PC-3 (cell line): ENCODE results near the gene BACE2.
A peak's percentile ranks its signal among the peaks of the same experiment; 100 is the strongest.

Experiments
- EZH2 ChIP-seq: fragments of 300-600 bp; sonication (generic); IDR thresholded peaks from one replicate; pipeline ENCODE4 v1.6.1; 2017; ENCODE audit warnings: antibody characterized with exemption, mild to moderate bottlenecking, low read length; ENCODE audit not compliant: unreplicated experiment
- TF ChIP-seq, protein P1 (sequence below): fragments of 300-600 bp; sonication (generic); conservative IDR thresholded peaks from 2 replicates; pipeline ENCODE4 v1.5.1; 2017; ENCODE audit warnings: antibody characterized with exemption, low read depth, mild to moderate bottlenecking, low read length

DNA sequence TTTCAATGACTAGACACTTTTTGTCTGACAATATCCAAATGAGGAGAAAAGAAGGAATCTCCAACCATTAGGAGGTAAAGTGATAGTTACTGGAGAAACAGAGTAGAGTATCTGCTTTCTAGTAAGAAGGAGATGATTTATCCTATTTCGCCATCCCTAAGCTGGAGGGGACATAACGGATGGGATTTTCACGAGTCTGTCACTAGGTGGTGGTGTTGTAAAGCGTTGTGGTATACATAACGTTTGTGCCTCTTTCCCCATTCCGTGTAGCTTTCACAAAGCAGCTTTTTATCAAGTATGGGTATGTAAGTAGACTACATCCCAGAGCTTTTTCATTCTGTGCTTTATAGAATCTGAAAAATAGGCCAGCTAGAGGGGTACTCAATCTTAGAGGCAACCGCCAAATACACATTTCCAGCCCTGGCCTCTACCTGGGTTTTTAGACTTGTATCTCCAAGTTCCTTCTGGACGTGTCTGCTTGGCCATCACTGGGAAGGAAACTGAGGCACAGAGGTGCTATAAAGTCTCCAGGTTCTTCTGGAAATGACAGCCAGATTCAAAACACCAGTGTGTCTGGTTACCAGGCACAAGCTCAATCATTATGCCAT is 115.4 kb downstream of the BACE2 start:
- TF ChIP-seq, protein P1, sequence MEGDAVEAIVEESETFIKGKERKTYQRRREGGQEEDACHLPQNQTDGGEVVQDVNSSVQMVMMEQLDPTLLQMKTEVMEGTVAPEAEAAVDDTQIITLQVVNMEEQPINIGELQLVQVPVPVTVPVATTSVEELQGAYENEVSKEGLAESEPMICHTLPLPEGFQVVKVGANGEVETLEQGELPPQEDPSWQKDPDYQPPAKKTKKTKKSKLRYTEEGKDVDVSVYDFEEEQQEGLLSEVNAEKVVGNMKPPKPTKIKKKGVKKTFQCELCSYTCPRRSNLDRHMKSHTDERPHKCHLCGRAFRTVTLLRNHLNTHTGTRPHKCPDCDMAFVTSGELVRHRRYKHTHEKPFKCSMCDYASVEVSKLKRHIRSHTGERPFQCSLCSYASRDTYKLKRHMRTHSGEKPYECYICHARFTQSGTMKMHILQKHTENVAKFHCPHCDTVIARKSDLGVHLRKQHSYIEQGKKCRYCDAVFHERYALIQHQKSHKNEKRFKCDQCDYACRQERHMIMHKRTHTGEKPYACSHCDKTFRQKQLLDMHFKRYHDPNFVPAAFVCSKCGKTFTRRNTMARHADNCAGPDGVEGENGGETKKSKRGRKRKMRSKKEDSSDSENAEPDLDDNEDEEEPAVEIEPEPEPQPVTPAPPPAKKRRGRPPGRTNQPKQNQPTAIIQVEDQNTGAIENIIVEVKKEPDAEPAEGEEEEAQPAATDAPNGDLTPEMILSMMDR, result peak; percentile 92
- no peak for TF ChIP-seq EZH2
